OCI-LY1 (cell line): ENCODE data around the gene TNS1.

Experiments used
- H2AFZ ChIP-seq: fragments of 200-600 bp; sonication (generic), shearing (Covaris generic); 2 replicates; pipeline ENCODE4 v1.6.0; 2014; ENCODE audit warnings: antibody characterized with exemption, mild to moderate bottlenecking, low read length
- H3F3A ChIP-seq: fragments of 200-600 bp; sonication (generic), shearing (Covaris generic); 2 replicates; pipeline ENCODE4 v1.6.0; 2014; ENCODE audit warnings: mild to moderate bottlenecking, antibody characterized with exemption, low read length, moderate library complexity; ENCODE audit not compliant: insufficient read depth
- H3K27ac ChIP-seq: fragments of 200-600 bp; sonication (generic); 2 replicates; pipeline ENCODE4 v1.5.1; 2014; ENCODE audit warnings: low read length, mixed run types, mild to moderate bottlenecking, low read depth; ENCODE audit not compliant: poor library complexity, severe bottlenecking
- H3K27me3 ChIP-seq: fragments of 200-600 bp; sonication (generic); 2 replicates; pipeline ENCODE4 v1.6.0; 2014; ENCODE audit warnings: antibody characterized with exemption, mild to moderate bottlenecking, low read length, moderate library complexity; ENCODE audit not compliant: insufficient read depth
- H3K36me3 ChIP-seq: fragments of 200-600 bp; sonication (generic); 2 replicates; pipeline ENCODE4 v1.6.1; 2014; ENCODE audit warnings: mild to moderate bottlenecking, antibody characterized with exemption, low read length, moderate library complexity, mixed read lengths; ENCODE audit not compliant: insufficient read depth
- H3K4me1 ChIP-seq: fragments of 200-600 bp; sonication (generic); 2 replicates; pipeline ENCODE4 v1.5.1; 2014; ENCODE audit warnings: mild to moderate bottlenecking, low read length, moderate library complexity; ENCODE audit not compliant: insufficient read depth, severe bottlenecking
- H3K4me2 ChIP-seq: fragments of 200-600 bp; sonication (generic), shearing (Covaris generic); 2 replicates; pipeline ENCODE4 v1.6.1; 2014; ENCODE audit warnings: low read length
- H3K4me3 ChIP-seq: fragments of 200-600 bp; sonication (generic); 2 replicates; pipeline ENCODE4 v1.5.1; 2014; ENCODE audit warnings: low read length, low read depth, mild to moderate bottlenecking, mixed read lengths; ENCODE audit not compliant: poor library complexity, severe bottlenecking
- H3K79me2 ChIP-seq: fragments of 200-600 bp; shearing (Covaris generic); 2 replicates; pipeline ENCODE4 v1.6.1; 2016; ENCODE audit warnings: mixed run types, low read length, mixed read lengths; ENCODE audit not compliant: insufficient read depth
- H3K9ac ChIP-seq: fragments of 200-600 bp; sonication (generic), shearing (Covaris generic); 2 replicates; pipeline ENCODE4 v1.6.1; 2014; ENCODE audit warnings: mild to moderate bottlenecking, low read length, mixed read lengths
- H3K9me2 ChIP-seq: fragments of 200-600 bp; sonication (generic), shearing (Covaris generic); 2 replicates; pipeline ENCODE4 v1.6.1; 2014; ENCODE audit warnings: low read depth, mild to moderate bottlenecking, low read length, mixed read lengths
- H3K9me3 ChIP-seq: fragments of 200-600 bp; shearing (Covaris generic); 2 replicates; pipeline ENCODE4 v1.6.1; 2014; ENCODE audit warnings: low read length, mixed read lengths
- H4K20me1 ChIP-seq: fragments of 200-600 bp; sonication (generic), shearing (Covaris generic); 2 replicates; pipeline ENCODE4 v1.6.0; 2016; ENCODE audit warnings: mild to moderate bottlenecking, low read length; ENCODE audit not compliant: insufficient read depth
- EZH2 ChIP-seq: fragments of 200-600 bp; sonication (generic), shearing (Covaris generic); IDR thresholded peaks from 2 replicates; pipeline ENCODE4 v1.8.0; 2017; ENCODE audit warnings: borderline replicate concordance, mixed run types, mild to moderate bottlenecking, antibody characterized with exemption, low read length, moderate library complexity, mixed read lengths
- TF ChIP-seq, protein P1 (sequence below): fragments of 200-600 bp; sonication (generic), shearing (Covaris generic); IDR thresholded peaks from 2 replicates; pipeline ENCODE4 v1.5.1; 2017; ENCODE audit warnings: mild to moderate bottlenecking, antibody characterized with exemption, low read length, moderate library complexity, mixed read lengths

TNS1 gene

DNA sequence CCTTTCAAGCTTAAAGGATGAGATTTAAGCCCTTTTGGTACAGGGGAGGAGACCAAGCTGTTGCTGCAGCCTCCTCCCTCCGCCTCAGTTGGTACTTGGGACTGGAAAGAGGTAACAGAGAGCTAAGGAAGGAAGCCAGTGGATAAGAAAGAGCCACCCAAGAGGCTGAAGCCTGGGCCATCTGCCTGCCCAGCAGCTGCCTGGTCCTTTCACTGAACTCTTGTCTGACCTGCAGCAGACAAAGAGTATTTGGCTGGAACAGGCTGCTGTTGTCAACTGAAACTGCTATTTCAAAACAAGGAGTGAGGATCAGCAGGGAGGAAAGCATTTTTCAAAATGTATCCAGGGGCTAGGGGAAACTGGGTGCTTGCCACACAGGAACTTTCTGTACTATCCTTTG is 30.3 kb downstream of the TNS1 start:
- no peak overlapping the region for H3K4me3 ChIP-seq
- no peaks in the 10 kb centered on the region for H3K36me3 ChIP-seq
- H3K4me2 ChIP-seq = no peak overlapping the region
- no peak overlapping the region for H2AFZ ChIP-seq
- TF ChIP-seq, protein P1, sequence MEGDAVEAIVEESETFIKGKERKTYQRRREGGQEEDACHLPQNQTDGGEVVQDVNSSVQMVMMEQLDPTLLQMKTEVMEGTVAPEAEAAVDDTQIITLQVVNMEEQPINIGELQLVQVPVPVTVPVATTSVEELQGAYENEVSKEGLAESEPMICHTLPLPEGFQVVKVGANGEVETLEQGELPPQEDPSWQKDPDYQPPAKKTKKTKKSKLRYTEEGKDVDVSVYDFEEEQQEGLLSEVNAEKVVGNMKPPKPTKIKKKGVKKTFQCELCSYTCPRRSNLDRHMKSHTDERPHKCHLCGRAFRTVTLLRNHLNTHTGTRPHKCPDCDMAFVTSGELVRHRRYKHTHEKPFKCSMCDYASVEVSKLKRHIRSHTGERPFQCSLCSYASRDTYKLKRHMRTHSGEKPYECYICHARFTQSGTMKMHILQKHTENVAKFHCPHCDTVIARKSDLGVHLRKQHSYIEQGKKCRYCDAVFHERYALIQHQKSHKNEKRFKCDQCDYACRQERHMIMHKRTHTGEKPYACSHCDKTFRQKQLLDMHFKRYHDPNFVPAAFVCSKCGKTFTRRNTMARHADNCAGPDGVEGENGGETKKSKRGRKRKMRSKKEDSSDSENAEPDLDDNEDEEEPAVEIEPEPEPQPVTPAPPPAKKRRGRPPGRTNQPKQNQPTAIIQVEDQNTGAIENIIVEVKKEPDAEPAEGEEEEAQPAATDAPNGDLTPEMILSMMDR = no peak
- no peak for TF ChIP-seq EZH2
- no peaks in the 10 kb centered on the region for H3K79me2 ChIP-seq
- H3K9me2 ChIP-seq = no peaks in the 10 kb centered on the region
- no peaks in the 10 kb centered on the region for H3K9me3 ChIP-seq
- no peaks in the 10 kb centered on the region for H3K4me1 ChIP-seq
- no peaks in the 10 kb centered on the region for H3F3A ChIP-seq
- H3K27me3 ChIP-seq = no peaks in the 10 kb centered on the region; the same call in 1 of the 2 replicates
- H3K9ac ChIP-seq = no peak overlapping the region
- no peaks in the 10 kb centered on the region for H4K20me1 ChIP-seq
- H3K27ac ChIP-seq = no peak overlapping the region

- no peak overlapping the region for H3K27ac ChIP-seq
- H3K4me1 ChIP-seq = no peaks in the 10 kb centered on the region
- no peaks in the 10 kb centered on the region for H4K20me1 ChIP-seq
- no peak overlapping the region for H3K9ac ChIP-seq
- H3K4me2 ChIP-seq = no peak overlapping the region
- no peaks in the 10 kb centered on the region for H3K79me2 ChIP-seq
- H3K9me3 ChIP-seq = no peaks in the 10 kb centered on the region
- H3K36me3 ChIP-seq = no peaks in the 10 kb centered on the region
- no peaks in the 10 kb centered on the region; the same call in 1 of the 2 replicates for H3K27me3 ChIP-seq
- no peaks in the 10 kb centered on the region for H3K9me2 ChIP-seq
- TF ChIP-seq, protein P1 = no peak
- no peak for TF ChIP-seq EZH2
- H2AFZ ChIP-seq = no peak overlapping the region
- no peaks in the 10 kb centered on the region for H3F3A ChIP-seq
- no peak overlapping the region for H3K4me3 ChIP-seq
Observed at GRCh38 chr2:217972037-217972436, 30.8 kb downstream of the TNS1 start.

DNA sequence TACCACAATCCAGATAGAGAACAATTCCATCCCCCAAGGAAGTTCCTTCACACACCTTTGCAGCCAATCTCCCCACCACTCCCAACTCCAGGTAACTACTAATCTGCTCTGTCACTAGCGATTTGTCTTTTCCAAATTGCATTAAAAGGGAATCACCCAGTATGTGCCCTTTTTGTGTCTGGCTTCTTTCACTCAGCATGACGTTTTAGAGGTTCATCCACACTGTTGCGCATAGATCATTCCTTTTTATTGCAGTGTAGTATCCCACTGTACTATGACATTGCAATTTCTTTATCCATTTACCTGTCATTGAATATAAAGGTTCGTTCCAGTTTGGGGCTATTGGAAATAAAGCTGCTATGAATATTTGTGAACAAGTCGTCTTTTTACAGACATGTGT is 31.6 kb downstream of the TNS1 start:
- no peaks in the 10 kb centered on the region for H3K36me3 ChIP-seq
- H3F3A ChIP-seq = no peaks in the 10 kb centered on the region
- H2AFZ ChIP-seq = no peak overlapping the region
- no peaks in the 10 kb centered on the region for H3K9me3 ChIP-seq
- H3K79me2 ChIP-seq = no peaks in the 10 kb centered on the region
- H3K9me2 ChIP-seq = no peaks in the 10 kb centered on the region
- no peak overlapping the region for H3K27ac ChIP-seq
- no peaks in the 10 kb centered on the region; the same call in 1 of the 2 replicates for H3K27me3 ChIP-seq
- no peak for TF ChIP-seq EZH2
- TF ChIP-seq, protein P1 = no peak
- H3K4me2 ChIP-seq = no peak overlapping the region
- H3K4me3 ChIP-seq = no peak overlapping the region
- no peaks in the 10 kb centered on the region for H4K20me1 ChIP-seq
- no peaks in the 10 kb centered on the region for H3K4me1 ChIP-seq
- no peak overlapping the region for H3K9ac ChIP-seq
